Cortex of kidney (tissue), 1 donor: ENCODE data around the gene ZNF396.

Experiments used
- DNase-seq: peaks from one replicate; lab custom pipeline; 2025; lab: John Stamatoyannopoulos, UW

The ZNF396 gene

GRCh38 chr18:35335866-35336265 is 41.3 kb downstream of the ZNF396 start:
- no peak for DNase-seq

- DNase-seq, result no peak
These were observed 42.3 kb downstream of the ZNF396 start for GRCh38 chr18:35334821-35335220.

GRCh38 chr18:35334212-35334611 is 42.9 kb downstream of the ZNF396 start:
- no peak for DNase-seq

GRCh38 chr18:35331367-35332087 is 45.6 kb downstream of the ZNF396 start:
- no peak for DNase-seq

GRCh38 chr18:35328868-35329267 is 48.3 kb downstream of the ZNF396 start:
- DNase-seq, result no peak

- DNase-seq, result no peak
These were observed 50.3 kb downstream of the ZNF396 start for GRCh38 chr18:35326695-35327387.

- no peak for DNase-seq
These were observed 52.0 kb downstream of the ZNF396 start for GRCh38 chr18:35324926-35325655.

- no peak for DNase-seq
These were observed 54.4 kb downstream of the ZNF396 start for GRCh38 chr18:35322486-35323458.
